GM11168 (cell line): ENCODE data around the gene LMOD3.

Experiments used
- in situ Hi-C: fragments of 300-500 bp; cut with MboI; formaldehyde crosslinking; loops from one replicate; pipeline ENCODE4 v1.12.0; 2022; ENCODE audit warnings: low sequenced_read_pairs; ENCODE audit not compliant: unreplicated experiment

LMOD3 gene

DNA sequence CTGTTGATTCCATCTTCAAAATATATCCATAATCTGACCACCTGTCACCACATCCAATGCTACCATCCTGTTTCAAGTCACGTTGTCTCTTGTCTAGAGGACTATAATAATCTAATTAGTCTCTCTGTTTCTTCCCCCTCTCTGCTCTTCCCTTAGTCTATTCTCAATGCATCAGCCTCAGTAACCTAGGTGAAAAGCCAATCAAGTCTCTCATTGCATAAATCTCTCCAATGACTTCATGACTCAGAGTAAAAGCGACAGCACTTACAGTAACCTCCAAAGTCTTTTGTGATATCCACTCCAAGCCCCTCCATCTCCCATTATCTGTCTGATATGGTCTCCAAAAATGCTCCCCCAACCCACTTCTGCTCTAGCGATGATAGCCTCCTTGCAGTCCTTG, 49.5 kb downstream of the LMOD3 start:
- in situ Hi-C loops: no loop called here

DNA sequence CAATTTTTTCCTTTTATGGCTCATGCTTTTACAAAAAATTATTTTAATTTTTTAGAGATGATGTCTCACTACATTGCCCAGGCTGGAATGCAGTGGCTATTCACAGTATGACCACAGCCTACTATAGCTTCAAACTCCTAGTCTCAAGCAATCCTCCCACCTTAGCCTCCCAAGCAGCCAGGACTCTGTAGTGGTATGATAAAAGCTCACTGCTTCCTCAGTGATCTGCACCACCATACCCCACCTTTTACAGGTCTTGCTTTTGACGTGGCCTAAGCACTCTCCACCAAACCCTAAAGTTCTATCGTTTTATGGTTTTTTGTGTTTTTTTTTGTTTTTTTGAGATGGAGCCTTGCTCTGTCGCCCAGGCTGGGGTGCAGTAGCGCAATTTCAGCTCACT, 56.3 kb downstream of the LMOD3 start:
- in situ Hi-C loops: no loop called here

DNA sequence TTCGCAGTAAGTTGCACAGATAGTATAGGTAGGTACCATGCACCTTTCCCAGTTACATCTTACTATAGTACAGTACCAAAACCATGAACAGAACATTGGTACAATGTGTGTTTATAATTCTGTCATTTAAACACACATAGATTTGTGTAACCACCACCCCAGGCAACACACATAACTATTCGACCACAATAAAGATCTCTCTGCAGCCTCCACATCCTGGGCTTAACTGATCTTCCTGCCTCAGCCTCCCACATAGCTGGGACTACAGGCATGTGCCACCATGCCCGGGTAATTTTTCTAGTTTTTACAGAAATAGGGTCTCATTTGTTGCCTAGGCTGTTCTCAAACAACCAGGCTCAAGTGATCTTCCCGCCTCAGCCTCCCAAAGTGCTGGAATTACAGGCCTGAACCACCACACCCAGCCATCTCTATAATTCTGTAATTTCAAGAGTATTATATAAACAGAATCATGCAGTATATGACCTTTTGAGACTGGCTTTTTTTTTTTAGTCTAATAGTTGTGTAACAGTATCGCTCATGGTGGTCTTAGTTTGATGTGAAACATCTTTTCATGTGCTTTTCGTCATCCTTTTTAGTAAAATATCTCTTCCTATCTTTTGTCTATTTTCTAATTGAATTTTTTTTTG, 57.0 kb downstream of the LMOD3 start:
- in situ Hi-C loops: no loop called here

DNA sequence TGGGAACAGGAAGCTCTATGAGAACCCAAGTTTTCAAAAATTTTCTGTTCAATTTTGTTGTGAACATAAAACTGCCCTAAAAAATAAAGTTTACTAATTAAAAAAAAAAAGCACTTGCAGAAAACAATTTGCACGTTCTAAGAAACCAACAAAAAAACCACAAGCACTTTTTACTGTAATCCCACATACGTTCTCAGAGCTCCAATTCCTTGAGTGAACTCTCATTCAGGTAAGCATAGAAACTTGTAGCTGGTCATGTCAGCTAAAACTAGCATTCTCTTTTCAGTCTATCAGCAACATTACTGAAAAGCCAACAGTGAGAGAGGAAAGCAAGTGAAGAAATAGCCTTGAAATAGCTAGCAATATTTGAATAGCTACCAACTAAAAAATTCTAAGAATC, 58.8 kb downstream of the LMOD3 start:
- in situ Hi-C loops: no loop called here

DNA sequence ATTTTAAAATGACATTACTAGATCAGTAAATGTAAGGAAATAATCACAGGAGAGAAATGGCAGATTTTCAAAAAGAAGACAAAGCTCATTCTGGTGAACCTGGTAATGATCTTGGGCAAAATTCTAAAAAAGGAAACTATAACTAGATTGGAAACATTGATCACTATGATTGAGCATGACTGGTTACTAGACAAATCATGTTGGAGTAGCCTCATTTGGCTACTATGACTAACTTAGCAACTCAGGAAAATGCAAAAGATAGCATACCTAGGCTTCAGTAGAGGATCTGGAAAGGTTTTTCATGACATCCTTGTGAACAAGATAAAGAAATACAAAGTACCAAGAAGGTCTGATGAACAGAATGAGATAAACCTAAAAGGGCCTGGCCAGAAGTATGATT, 62.7 kb downstream of the LMOD3 start:
- in situ Hi-C loops: no loop called here

DNA sequence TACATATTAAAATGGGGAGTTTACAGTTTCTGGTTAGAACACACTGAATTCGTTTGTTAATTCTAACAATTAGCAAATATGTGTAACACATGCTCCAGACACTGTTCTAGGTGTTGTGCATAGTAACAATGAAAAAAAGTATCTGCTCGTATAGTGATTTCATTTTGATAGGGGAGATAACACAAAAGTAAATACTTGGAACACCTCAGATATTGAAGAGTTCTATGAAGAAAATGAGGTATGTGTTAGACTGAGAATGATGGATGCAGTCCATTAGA, 63.5 kb downstream of the LMOD3 start:
- in situ Hi-C loops: no loop called here

DNA sequence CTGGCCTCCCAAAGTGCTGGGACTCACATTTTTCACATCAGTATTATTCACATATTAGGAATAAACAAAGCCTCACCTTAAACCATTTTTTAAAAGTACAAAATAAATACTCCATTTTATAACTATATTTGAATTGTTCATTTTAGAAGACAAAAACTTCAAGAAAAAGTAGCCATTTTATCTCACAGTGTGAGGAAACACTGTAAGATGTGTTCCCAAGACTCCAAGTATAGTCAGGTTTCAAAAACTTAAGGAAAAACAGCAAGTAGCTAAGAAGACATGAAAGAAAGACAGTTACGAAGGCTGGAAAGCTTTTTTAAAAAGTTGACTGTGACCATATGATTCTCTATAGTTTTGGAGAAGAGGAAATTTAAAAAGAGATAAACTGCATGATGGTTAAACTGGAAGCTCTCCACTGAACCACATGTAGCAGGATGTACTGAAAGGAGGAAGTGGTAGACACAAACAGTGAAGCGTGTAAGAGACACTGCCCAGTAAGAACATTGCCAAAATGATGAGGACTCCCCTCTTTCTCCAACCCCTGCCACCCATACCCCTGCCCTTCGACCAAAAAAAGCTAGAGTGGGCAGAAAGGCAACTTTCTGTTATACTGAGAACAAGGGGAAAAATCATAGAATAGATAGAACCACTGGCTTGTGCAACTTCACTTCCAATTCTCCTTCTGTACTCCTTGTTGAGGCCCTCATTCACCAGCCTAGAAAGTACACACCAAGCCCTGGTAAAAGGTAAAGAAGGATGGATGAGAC, 64.0 kb downstream of the LMOD3 start:
- in situ Hi-C loops: no loop called here
